ENCODE data around the gene SMIM11. TPM values are rescaled to one million over a fixed set of nuclear protein-coding genes. Genes with fewer than 3 reads are reported as not detected.
"Not testable (repeated sequence)": the region's sequence is repeated elsewhere in the genome, so short reads cannot be mapped to it uniquely, and the experiment has no call there.

Gene SMIM11
- total RNA-seq, 1 donor from 2014 or later, result 6.1 TPM

DNA sequence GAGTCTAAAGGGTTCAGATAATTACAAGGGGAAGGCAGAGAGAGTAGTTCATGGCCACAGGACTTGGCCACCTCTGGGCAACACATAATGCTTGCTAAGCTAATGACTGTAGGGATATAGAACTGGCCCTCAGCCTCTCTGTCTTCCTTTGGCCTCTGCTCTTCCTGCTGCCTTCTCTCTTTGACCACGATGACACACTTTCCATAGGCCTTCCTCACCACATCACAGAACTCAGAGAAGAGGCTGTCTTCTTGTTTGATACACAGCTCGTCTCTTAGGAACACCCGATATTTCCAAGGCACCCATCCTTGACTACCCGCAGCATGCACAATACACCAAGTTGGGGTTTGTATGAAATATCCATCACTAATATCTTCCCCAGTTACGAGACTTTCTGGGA is 25.2 kb downstream of the SMIM11 start:
- intact Hi-C loops (cut with DNase I); ATAC-seq (ENCODE audit: poor library complexity); DNase-seq: not testable (repeated sequence)

DNA sequence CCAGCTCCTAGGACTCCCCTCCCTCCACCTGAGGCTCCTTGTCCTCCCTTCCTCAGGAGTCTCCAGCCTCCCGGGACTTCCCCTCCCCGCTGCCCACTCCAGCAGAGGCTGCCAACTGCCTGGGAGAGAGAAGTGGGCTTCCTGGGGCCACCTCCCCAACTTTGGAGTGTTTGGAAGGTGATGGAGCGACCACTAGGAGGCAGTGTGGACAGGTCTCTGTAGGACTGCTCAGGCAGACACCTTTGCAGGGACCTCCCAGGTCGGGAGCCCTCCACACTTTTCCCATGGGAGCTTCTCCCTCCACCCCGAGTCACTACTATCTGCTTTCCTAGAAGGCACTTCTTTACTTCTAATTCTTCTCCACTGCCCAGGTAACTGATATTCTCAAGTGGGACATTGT is 29.4 kb downstream of the SMIM11 start:
- intact Hi-C loops (cut with DNase I); DNase-seq; ATAC-seq (ENCODE audit: poor library complexity): not testable (repeated sequence)

- ATAC-seq (ENCODE audit: poor library complexity); DNase-seq; intact Hi-C loops (cut with DNase I): not testable (repeated sequence)
These were observed 30.4 kb downstream of the SMIM11 start for GRCh38 chr21:34405686-34406085.

GRCh38 chr21:34406102-34406501 is 30.8 kb downstream of the SMIM11 start:
- intact Hi-C loops (cut with DNase I); ATAC-seq (ENCODE audit: poor library complexity): not testable (repeated sequence)

DNA sequence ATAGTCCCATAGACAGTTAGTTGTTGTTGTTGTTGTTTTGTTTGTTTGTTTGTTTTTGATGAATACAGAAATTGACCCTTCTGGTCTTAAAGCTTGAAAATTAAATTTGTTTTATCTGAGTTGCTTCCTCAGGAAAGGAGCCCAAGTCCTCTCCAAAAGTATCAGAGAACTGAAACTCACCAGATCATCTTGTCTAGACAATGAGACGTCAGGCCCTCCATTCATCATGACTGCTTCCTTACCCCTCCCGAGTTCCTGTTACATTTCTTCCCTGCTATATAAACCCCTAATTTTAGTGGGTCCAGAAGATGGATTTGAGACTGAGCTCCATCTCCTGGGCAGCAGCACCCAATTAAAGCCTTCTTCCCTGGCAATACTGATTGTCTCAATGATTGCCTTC is 31.4 kb downstream of the SMIM11 start:
- ATAC-seq (ENCODE audit: poor library complexity); intact Hi-C loops (cut with DNase I); DNase-seq: not testable (repeated sequence)

More at GRCh38 chr21:34406102-34406501, 30.8 kb downstream of the SMIM11 start:
- DNase-seq, result not testable (repeated sequence)

- intact Hi-C loops (cut with DNase I); DNase-seq; ATAC-seq (ENCODE audit: poor library complexity): not testable (repeated sequence)
These were observed 32.0 kb downstream of the SMIM11 start for GRCh38 chr21:34407294-34407693.

DNA sequence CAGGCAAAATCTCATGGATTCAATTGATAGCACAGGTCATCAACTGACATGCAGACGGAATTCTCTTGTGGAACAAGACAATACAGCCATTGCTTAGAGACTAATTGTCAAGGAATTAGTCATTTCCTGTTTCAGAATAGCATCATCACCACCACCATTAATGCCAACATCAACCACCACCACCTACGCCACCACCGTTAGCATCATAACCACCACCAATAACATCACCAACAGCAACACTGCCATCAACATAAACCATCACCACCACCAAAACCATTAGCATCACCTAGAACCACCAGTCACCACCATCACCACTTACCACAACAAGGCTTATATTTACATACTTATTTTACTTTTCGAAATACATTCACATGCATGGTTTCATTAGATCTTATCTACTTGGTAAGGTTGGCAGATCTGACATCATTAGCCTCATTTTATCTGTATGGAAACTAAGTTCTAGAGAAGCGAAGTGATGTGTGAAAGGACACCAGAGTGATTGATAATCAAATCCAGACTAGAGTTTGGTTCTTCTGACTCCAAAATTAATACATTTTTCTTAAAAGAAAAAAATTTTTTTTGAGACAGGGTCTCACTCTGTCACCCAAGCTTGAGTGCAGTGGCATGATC is 42.3 kb downstream of the SMIM11 start:
- ATAC-seq (ENCODE audit: poor library complexity); DNase-seq; intact Hi-C loops (cut with DNase I): not testable (repeated sequence)

- DNase-seq; intact Hi-C loops (cut with DNase I); ATAC-seq (ENCODE audit: poor library complexity): not testable (repeated sequence)
These were observed 48.5 kb downstream of the SMIM11 start, which contains the start of gene SMIM34 for GRCh38 chr21:34423805-34424204. SMIM34 (minus strand) TSS chr21:34423951; CDS start chr21:34423839, 112 bp downstream.

DNA sequence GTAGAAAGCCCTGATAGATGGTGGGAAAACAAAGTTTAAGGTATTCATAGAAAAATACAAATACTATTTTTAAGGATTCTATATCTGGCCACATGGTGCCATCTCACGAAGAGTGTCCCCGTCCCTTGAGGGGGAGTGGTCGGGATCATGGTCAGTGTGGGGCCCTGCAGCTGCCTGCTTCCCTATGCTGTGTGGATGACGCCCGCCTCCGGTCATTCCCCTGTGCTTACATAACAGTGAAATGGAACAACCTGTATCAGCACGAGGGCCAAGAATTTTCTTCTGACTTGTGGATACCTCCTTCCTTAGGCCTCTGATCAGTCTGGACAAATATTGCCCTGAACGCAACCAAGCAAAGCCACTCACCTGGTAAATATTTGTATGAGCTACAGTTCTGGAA is 52.0 kb downstream of the SMIM11 start:
- ATAC-seq (ENCODE audit: poor library complexity); DNase-seq; intact Hi-C loops (cut with DNase I): not testable (repeated sequence)

GRCh38 chr21:34428441-34428840 is 53.1 kb downstream of the SMIM11 start:
- ATAC-seq (ENCODE audit: poor library complexity); intact Hi-C loops (cut with DNase I); DNase-seq: not testable (repeated sequence)

- ATAC-seq (ENCODE audit: poor library complexity), result peak; percentile 74
- DNase-seq; intact Hi-C loops (cut with DNase I): not testable (repeated sequence)
These were observed 54.4 kb downstream of the SMIM11 start for GRCh38 chr21:34429710-34430109.

Other genes with a start within 250 kb of the SMIM11 start
- not detected for gene KCNE2, start 11.5 kb upstream of the SMIM11 start, total RNA-seq
- gene SMIM34, start 48.4 kb downstream of the SMIM11 start, total RNA-seq, result not detected
- gene KCNE1, start 136.7 kb downstream of the SMIM11 start, total RNA-seq, result 4.3 TPM
- 36.0 TPM for gene RCAN1, start 239.6 kb downstream of the SMIM11 start, total RNA-seq

All from Right ventricle myocardium superior (tissue), 1 donor.